HL-60 (cell line): ENCODE results near the gene CKLF.

Experiments
- DNase-seq, 2 experiments: peaks; one replicate each; pipeline ENCODE4 v3.0.0-alpha.2; 2010 to 2020; ENCODE audit warnings: low read depth in 1 of 2, low spot score in 1 of 2
- H3K27ac ChIP-seq: fragments of 250-450 bp; sonication (Bioruptor Pico); replicated peaks from 2 replicates; pipeline ENCODE4 v1.5.1; 2020; ENCODE audit warnings: mild to moderate bottlenecking, moderate library complexity
- H3K27me3 ChIP-seq: fragments of 250-450 bp; sonication (Bioruptor Pico); 2 replicates; pipeline ENCODE4 v1.5.1; 2021; ENCODE audit warnings: mild to moderate bottlenecking, moderate library complexity; ENCODE audit not compliant: insufficient read depth, poor library complexity, severe bottlenecking
- H3K4me3 ChIP-seq: replicated peaks from 2 replicates; pipeline ENCODE4 v1.5.1; 2011; ENCODE audit warnings: mild to moderate bottlenecking, control low read depth, low read length; ENCODE audit not compliant: insufficient read depth
- CTCF ChIP-seq: IDR thresholded peaks from one replicate; pipeline ENCODE4 v1.5.1; 2011; ENCODE audit warnings: low read length, control low read depth, inconsistent platforms; ENCODE audit not compliant: insufficient read depth
- GABPA ChIP-seq: IDR thresholded peaks from 2 replicates; pipeline ENCODE4 v1.6.1; 2012; ENCODE audit warnings: low read depth
- POLR2AphosphoS5 ChIP-seq: IDR thresholded peaks from 2 replicates; pipeline ENCODE4 v1.6.1; 2012; ENCODE audit warnings: low read depth
- REST ChIP-seq: IDR thresholded peaks from 2 replicates; pipeline ENCODE4 v1.6.1; 2012; ENCODE audit warnings: low read depth; ENCODE audit not compliant: insufficient replicate concordance
- SPI1 ChIP-seq: IDR thresholded peaks from 2 replicates; pipeline ENCODE4 v1.6.1; 2012; ENCODE audit warnings: low read depth, mild to moderate bottlenecking, borderline replicate concordance

The CKLF gene

GRCh38 chr16:66523861-66524354, 28.5 kb upstream of the CKLF start:
- DNase-seq: peak; percentile 81 to 91
- no peak overlapping the region for H3K4me3 ChIP-seq
- TF ChIP-seq SPI1 (peak; percentile 68; the same call in 1 of the 2 replicates), CTCF (no peak), GABPA (peak; percentile 56; the same call in 1 of the 2 replicates), REST (peak; percentile 71), POLR2AphosphoS5 (peak; percentile 99)
- peak overlapping the region; percentile 99 for H3K27ac ChIP-seq
- no peaks in the 10 kb centered on the region for H3K27me3 ChIP-seq

DNA sequence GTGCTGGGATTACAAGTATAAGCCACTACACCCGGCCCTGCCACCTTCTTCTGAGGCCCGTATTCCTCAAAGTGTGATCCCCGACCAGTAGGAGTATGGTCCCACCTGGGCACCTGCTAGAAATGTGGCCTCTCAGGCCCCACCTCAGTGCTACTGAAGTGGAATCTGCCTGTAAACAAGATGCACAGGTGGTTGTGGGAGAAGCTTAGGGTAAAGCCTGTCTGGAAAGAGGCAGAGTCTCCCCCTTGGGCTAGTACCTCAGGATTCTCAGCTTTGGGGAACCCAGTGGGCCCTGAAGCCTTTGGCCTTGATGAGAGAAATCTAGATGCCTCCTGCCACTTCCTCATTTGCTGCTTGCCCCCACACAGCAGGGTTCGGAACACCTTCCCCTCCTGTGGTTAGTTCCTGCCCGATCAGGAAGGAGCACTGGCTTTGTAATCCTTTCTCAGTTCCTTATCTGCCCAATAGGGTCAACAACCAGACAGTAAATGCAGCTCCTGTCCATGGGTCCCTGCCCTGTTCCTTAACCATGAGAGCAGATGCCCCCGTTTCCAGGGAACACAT, 27.7 kb upstream of the CKLF start:
- peak; percentile 98 to 99 for DNase-seq
- Histone ChIP-seq H3K4me3 (no peak overlapping the region), H3K27me3 (no peaks in the 10 kb centered on the region), H3K27ac (peak overlapping the region; percentile 99)
- TF ChIP-seq REST (no peak), POLR2AphosphoS5 (peak; percentile 97), SPI1 (peak; percentile 100), GABPA (no peak)

DNA sequence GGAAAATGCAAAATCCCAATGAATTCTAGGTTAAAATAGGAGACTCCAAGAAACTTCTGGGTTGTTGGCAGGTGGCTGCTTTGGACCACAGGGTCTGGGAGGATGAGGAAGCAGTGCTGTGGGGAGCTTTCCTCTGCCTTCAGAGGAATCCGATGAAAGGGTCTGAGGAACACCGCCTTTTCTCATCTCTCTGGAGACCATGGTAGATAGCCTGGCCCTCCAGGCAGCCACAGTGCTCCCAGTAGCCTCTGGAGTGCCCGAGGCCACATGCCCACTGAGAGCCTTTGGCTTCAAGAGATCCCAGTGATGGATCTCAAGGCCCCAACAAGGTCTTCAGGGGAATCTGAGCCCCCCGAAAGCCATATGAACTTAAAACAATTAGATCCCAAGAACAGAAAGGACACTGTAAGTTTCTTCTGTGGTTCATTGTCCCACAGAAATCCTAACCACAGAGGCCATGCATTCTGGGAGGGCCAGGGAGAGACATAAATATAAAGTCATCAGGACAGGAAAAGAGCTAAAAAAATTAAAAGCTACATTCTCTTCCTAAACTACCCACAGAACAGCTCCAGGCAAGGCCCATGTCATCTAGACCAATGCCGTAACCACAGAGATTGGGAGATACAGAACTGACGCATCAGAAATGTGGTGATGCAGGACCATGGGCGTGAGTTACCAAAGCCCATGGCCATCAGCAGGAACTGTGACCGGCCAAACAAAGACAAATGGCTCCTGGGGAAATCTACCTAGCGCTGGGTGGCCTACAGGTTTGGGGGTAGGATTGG, 26.8 kb upstream of the CKLF start:
- Histone ChIP-seq H3K4me3 (no peak overlapping the region), H3K27ac (peak overlapping the region; percentile 99), H3K27me3 (no peaks in the 10 kb centered on the region)
- peak in 1 of 2 experiments; percentile 50 for DNase-seq
- TF ChIP-seq CTCF (no peak), SPI1 (no peak), GABPA (no peak), REST (no peak), POLR2AphosphoS5 (no peak)
